K562 (cell line): ENCODE results near the gene LRRC14B. TPM values are rescaled to one million over a fixed set of nuclear protein-coding genes. Genes with fewer than 3 reads are reported as not detected.

ENCODE experiments used
- BRF1 ChIP-seq: IDR thresholded peaks from 3 replicates; pipeline ENCODE4 v1.6.1; 2011; ENCODE audit warnings: borderline replicate concordance, mild to moderate bottlenecking; ENCODE audit not compliant: insufficient read length; ENCODE audit errors: extremely low read depth
- CCNT2 ChIP-seq: IDR thresholded peaks from 2 replicates; pipeline ENCODE4 v1.6.1; 2011; ENCODE audit warnings: borderline replicate concordance, low read depth, mild to moderate bottlenecking, moderate library complexity, mixed read lengths, low read length; ENCODE audit not compliant: insufficient read length; ENCODE audit errors: extremely low read depth
- CREB1 ChIP-seq, 2 experiments: sonication (generic) in 1 of 2; formaldehyde crosslinking in 1 of 2; IDR thresholded peaks; 2 replicates each; pipeline versions ENCODE4 v1.6.1 to v1.8.0; 2012 to 2022; ENCODE audit warnings: inconsistent platforms in 1 of 2, mild to moderate bottlenecking in 1 of 2, missing genetic modification reagents in 1 of 2, moderate library complexity in 1 of 2
- ETV5 ChIP-seq: sonication (generic); formaldehyde crosslinking; IDR thresholded peaks from 2 replicates; pipeline ENCODE4 v1.4.0; 2020; ENCODE audit warnings: low read depth, mild to moderate bottlenecking, missing genetic modification reagents
- HDAC6 ChIP-seq: IDR thresholded peaks from 2 replicates; pipeline ENCODE4 v1.6.1; 2012; ENCODE audit warnings: low read depth, mild to moderate bottlenecking, control low read depth, inconsistent platforms, low read length, moderate library complexity
- HMG20B ChIP-seq: fragments of 250-450 bp; sonication (Bioruptor Pico); IDR thresholded peaks from 2 replicates; pipeline ENCODE4 v1.5.0; 2021; ENCODE audit warnings: mild to moderate bottlenecking
- HNRNPK ChIP-seq: fragments of 200-400 bp; formaldehyde crosslinking; IDR thresholded peaks from one replicate; pipeline ENCODE4 v1.6.1; 2018; ENCODE audit warnings: mild to moderate bottlenecking, low read depth, low read length; ENCODE audit not compliant: poor library complexity, severe bottlenecking
- NR4A1 ChIP-seq, 2 experiments: fragments of 250-450 bp in 1 of 2; fragments of 450-650 bp in 1 of 2; sonication (Bioruptor Pico) in 1 of 2; IDR thresholded peaks; 2 replicates each; pipeline versions ENCODE4 v1.4.0 to v1.6.1; 2016 to 2020; ENCODE audit warnings: mild to moderate bottlenecking in 2 of 2, missing compliant biosample characterization in 1 of 2, missing genetic modification characterization in 1 of 2, moderate library complexity in 1 of 2
- SMAD1 ChIP-seq: fragments of 150-350 bp; IDR thresholded peaks from 2 replicates; pipeline ENCODE4 v1.6.1; 2014; ENCODE audit warnings: low read length, low read depth; ENCODE audit not compliant: partially characterized antibody
- SMARCB1 ChIP-seq: IDR thresholded peaks from 2 replicates; pipeline ENCODE4 v1.6.1; 2011; ENCODE audit warnings: improper control_type of control experiment, low read depth; ENCODE audit not compliant: insufficient read length
- SNRNP70 ChIP-seq: fragments of 200-400 bp; formaldehyde crosslinking; optimal IDR thresholded peaks from 2 replicates; pipeline ENCODE3; 2017; ENCODE audit warnings: low read depth, low read length
- ZBTB1 ChIP-seq: sonication (generic); formaldehyde crosslinking; IDR thresholded peaks from 2 replicates; pipeline ENCODE4 v1.8.1; 2023; ENCODE audit warnings: missing genetic modification reagents, low read depth, mild to moderate bottlenecking, borderline replicate concordance
- ZC3H11A ChIP-seq: IDR thresholded peaks from 2 replicates; pipeline ENCODE4 v1.6.1; 2012; ENCODE audit warnings: low read depth, low read length, improper control_type of control experiment
- ZNF584 ChIP-seq: fragments of 200-800 bp; sonication (Bioruptor generic); IDR thresholded peaks from 2 replicates; pipeline ENCODE4 v1.6.1; 2016; ENCODE audit warnings: low read depth, mild to moderate bottlenecking, missing genetic modification characterization, missing compliant biosample characterization
- ZNF766 ChIP-seq: fragments of 200-800 bp; sonication (Bioruptor generic); conservative IDR thresholded peaks from 2 replicates; pipeline ENCODE4 v1.6.1; 2016; ENCODE audit warnings: missing genetic modification characterization, missing compliant biosample characterization
- polyA plus RNA-seq, 8 experiments: library from polyadenylated mRNA; depleted of rRNA in 4 of 8; stranded (reverse) in 5 of 8; unstranded in 3 of 8; fragments of >200 nt; fragmentation: Nextera tagmentation in 2 of 8; fragmentation: Illumina TruSeq in 1 of 8; extraction: Ambion mirVana in 2 of 8; extraction: Trizol in 1 of 8; gene quantifications; 2 replicates each; pipeline versions ENCODE4 v1.2.1 to v1.2.3, GENCODE V29; 2011 to 2014; ENCODE audit warnings: inconsistent platforms in 1 of 8, missing spikeins in 1 of 8
- total RNA-seq, 7 experiments: library from RNA; depleted of rRNA in 6 of 7; stranded (reverse); fragments of >200 nt in 6 of 7; fragmentation: Illumina TruSeq in 2 of 7; extraction: Trizol in 2 of 7; gene quantifications; 2 replicates each; pipeline versions ENCODE4 v1.2.1 to v1.2.3, GENCODE V29; 2011 to 2021; ENCODE audit warnings: low replicate concordance in 1 of 7
- TF ChIP-seq, protein P1 (sequence below), 2 experiments: IDR thresholded peaks; 2 replicates each; pipeline ENCODE4 v1.6.1; 2011; ENCODE audit warnings: borderline replicate concordance in 1 of 2, control low read depth in 1 of 2, low read depth in 1 of 2, low read length in 1 of 2, mild to moderate bottlenecking in 1 of 2, mixed read lengths in 1 of 2, moderate library complexity in 1 of 2; ENCODE audit not compliant: insufficient read depth in 1 of 2, insufficient read length in 1 of 2, poor library complexity in 1 of 2, severe bottlenecking in 1 of 2; ENCODE audit errors: extremely low read depth in 1 of 2
- TF ChIP-seq, protein P2 (sequence below): fragments of 250-450 bp; sonication (Bioruptor Pico); IDR thresholded peaks from 2 replicates; pipeline ENCODE4 v1.4.0; 2020; ENCODE audit warnings: mild to moderate bottlenecking
- TF ChIP-seq, protein P3 (sequence below), 2 experiments: fragments of 250-450 bp in 1 of 2; fragments of 450-650 bp in 1 of 2; sonication (Bioruptor Pico) in 1 of 2; IDR thresholded peaks; 2 replicates each; pipeline versions ENCODE4 v1.6.1 to v1.8.0; 2016 to 2021; ENCODE audit warnings: mild to moderate bottlenecking in 2 of 2, moderate library complexity in 2 of 2, missing compliant biosample characterization in 1 of 2, missing genetic modification characterization in 1 of 2
- TF ChIP-seq, protein P4 (sequence below), 2 experiments: IDR thresholded peaks; 2 replicates each; pipeline ENCODE4 v1.6.1; 2012; ENCODE audit warnings: improper control_type of control experiment in 2 of 2, low read depth in 2 of 2, low read length in 2 of 2, borderline replicate concordance in 1 of 2

The LRRC14B gene
- total and polyA plus RNA-seq, 9 of the 15 experiments (the other 6 are each of a cell fraction or from before 2014, with no cell fraction given), result not detected

DNA sequence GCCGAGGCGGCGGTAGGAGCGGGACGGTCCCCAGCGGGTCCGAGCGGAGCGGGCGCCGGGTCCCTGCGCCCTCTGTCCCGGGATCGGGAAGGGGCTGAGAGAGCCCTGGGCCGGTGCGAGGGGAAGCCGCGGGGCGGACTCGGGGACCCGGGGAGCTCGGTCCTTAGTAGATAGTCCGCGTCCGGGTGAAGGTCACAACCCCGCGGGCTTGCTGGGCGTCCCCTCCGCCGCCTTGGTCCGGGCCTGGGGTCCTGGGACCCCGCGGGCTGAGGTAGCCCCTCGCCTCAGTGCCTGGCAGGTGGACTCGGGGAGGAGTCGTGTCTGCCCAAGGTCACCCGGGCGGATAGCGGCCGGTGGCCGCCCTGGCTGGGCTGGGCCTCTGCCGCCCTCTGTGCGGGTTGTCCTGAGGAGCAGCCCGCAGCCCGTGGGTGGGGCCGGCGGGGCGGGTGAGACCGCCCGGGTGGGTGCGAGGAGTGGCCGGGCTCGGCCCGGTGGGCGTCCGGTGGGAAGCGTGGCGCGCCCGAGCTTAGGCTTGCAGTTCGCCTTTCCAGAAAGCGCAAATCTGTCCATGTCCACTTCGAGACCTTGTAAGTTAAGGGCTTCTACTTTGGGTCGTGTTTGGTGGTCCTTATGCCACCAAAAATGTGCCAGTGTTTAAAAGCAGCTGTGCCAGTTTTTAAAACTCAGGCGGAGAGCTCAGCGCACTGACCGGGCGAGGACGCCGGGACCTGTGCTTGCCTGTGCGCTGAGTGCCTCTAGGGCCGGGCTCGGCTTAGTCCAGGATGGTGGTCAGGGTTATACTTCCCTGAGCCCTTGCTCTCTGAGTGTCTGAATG lies 27.4 kb downstream of the LRRC14B start (continued):
- TF ChIP-seq CREB1 (IDR thresholded peaks at IDR 0.05) (no peak), CREB1 (CRISPR knock-in tag; IDR thresholded peaks at IDR 0.05) (no peak), HDAC6 (no peak), SNRNP70 (no peak), ZNF766 (no peak), NR4A1 (CRISPR knock-in tag; IDR thresholded peaks at IDR 0.05) (no peak), NR4A1 (tag; IDR thresholded peaks at IDR 0.05) (no peak), SMAD1 (no peak), HMG20B (CRISPR knock-in tag) (no peak), ZC3H11A (no peak), SMARCB1 (no peak), BRF1 (no peak), ETV5 (CRISPR knock-in tag) (peak; percentile 44; the same call in 1 of the 2 replicates), ZNF584 (CRISPR knock-in tag) (no peak), CCNT2 (peak; percentile 40), ZBTB1 (CRISPR knock-in tag) (0 out of 2 replicates have a peak, but pooled peaks have one; percentile 54), HNRNPK (no peak)
- TF ChIP-seq, protein P1, sequence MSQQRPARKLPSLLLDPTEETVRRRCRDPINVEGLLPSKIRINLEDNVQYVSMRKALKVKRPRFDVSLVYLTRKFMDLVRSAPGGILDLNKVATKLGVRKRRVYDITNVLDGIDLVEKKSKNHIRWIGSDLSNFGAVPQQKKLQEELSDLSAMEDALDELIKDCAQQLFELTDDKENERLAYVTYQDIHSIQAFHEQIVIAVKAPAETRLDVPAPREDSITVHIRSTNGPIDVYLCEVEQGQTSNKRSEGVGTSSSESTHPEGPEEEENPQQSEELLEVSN (IDR thresholded peaks at IDR 0.05; ENCODE audit: borderline replicate concordance in 1 of 2, extremely low read depth in 1 of 2, insufficient read depth in 1 of 2, insufficient read length in 1 of 2, low read depth in 1 of 2, low read length in 1 of 2, poor library complexity in 1 of 2, severe bottlenecking in 1 of 2), result peak in 1 of 2 experiments; percentile 12
- TF ChIP-seq, protein P2, sequence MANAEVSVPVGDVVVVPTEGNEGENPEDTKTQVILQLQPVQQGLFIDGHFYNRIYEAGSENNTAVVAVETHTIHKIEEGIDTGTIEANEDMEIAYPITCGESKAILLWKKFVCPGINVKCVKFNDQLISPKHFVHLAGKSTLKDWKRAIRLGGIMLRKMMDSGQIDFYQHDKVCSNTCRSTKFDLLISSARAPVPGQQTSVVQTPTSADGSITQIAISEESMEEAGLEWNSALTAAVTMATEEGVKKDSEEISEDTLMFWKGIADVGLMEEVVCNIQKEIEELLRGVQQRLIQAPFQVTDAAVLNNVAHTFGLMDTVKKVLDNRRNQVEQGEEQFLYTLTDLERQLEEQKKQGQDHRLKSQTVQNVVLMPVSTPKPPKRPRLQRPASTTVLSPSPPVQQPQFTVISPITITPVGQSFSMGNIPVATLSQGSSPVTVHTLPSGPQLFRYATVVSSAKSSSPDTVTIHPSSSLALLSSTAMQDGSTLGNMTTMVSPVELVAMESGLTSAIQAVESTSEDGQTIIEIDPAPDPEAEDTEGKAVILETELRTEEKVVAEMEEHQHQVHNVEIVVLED, result no peak
- TF ChIP-seq, protein P3, sequence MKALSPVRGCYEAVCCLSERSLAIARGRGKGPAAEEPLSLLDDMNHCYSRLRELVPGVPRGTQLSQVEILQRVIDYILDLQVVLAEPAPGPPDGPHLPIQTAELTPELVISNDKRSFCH (CRISPR knock-in tag; IDR thresholded peaks at IDR 0.05), result no peak
- TF ChIP-seq, protein P3 (tag; IDR thresholded peaks at IDR 0.05), result no peak
- TF ChIP-seq, protein P4, sequence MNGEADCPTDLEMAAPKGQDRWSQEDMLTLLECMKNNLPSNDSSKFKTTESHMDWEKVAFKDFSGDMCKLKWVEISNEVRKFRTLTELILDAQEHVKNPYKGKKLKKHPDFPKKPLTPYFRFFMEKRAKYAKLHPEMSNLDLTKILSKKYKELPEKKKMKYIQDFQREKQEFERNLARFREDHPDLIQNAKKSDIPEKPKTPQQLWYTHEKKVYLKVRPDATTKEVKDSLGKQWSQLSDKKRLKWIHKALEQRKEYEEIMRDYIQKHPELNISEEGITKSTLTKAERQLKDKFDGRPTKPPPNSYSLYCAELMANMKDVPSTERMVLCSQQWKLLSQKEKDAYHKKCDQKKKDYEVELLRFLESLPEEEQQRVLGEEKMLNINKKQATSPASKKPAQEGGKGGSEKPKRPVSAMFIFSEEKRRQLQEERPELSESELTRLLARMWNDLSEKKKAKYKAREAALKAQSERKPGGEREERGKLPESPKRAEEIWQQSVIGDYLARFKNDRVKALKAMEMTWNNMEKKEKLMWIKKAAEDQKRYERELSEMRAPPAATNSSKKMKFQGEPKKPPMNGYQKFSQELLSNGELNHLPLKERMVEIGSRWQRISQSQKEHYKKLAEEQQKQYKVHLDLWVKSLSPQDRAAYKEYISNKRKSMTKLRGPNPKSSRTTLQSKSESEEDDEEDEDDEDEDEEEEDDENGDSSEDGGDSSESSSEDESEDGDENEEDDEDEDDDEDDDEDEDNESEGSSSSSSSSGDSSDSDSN (IDR thresholded peaks at IDR 0.05; ENCODE audit: borderline replicate concordance in 1 of 2, low read depth in 2 of 2, low read length in 2 of 2), result no peak
